GM13976 (cell line): ENCODE measurements around the gene GLYATL1.
A peak's percentile ranks its signal among the peaks of the same experiment; 100 is the strongest.

ENCODE experiments used
- DNase-seq: peaks from one replicate; pipeline ENCODE4 v3.0.0; 2012; ENCODE audit warnings: low spot score
- in situ Hi-C: fragments of 300-500 bp; cut with MboI; formaldehyde crosslinking; loops from one replicate; pipeline ENCODE4 v1.12.0; 2022; ENCODE audit warnings: low sequenced_read_pairs, mixed read lengths, inconsistent platforms; ENCODE audit not compliant: unreplicated experiment
- TF ChIP-seq, protein P1 (sequence below): IDR thresholded peaks from 2 replicates; pipeline ENCODE4 v1.5.1; 2012; ENCODE audit warnings: borderline replicate concordance, mild to moderate bottlenecking; ENCODE audit not compliant: insufficient read depth; ENCODE audit errors: extremely low read depth, missing control alignments, control extremely low read depth

The GLYATL1 gene, protein sequence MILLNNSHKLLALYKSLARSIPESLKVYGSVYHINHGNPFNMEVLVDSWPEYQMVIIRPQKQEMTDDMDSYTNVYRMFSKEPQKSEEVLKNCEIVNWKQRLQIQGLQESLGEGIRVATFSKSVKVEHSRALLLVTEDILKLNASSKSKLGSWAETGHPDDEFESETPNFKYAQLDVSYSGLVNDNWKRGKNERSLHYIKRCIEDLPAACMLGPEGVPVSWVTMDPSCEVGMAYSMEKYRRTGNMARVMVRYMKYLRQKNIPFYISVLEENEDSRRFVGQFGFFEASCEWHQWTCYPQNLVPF

GRCh38 chr11:58939277-58939676 lies at the start of gene GLYATL1:
Gene GLYATL1, plus strand, starts transcription at chr11:58939488. Its CDS starts 7,600 bp downstream, at chr11:58947088.
- no peak for DNase-seq
- in situ Hi-C loops: no loop called here
- TF ChIP-seq, protein P1, sequence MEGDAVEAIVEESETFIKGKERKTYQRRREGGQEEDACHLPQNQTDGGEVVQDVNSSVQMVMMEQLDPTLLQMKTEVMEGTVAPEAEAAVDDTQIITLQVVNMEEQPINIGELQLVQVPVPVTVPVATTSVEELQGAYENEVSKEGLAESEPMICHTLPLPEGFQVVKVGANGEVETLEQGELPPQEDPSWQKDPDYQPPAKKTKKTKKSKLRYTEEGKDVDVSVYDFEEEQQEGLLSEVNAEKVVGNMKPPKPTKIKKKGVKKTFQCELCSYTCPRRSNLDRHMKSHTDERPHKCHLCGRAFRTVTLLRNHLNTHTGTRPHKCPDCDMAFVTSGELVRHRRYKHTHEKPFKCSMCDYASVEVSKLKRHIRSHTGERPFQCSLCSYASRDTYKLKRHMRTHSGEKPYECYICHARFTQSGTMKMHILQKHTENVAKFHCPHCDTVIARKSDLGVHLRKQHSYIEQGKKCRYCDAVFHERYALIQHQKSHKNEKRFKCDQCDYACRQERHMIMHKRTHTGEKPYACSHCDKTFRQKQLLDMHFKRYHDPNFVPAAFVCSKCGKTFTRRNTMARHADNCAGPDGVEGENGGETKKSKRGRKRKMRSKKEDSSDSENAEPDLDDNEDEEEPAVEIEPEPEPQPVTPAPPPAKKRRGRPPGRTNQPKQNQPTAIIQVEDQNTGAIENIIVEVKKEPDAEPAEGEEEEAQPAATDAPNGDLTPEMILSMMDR: no peak

- in situ Hi-C loops: no loop called here
- TF ChIP-seq, protein P1: no peak
These were observed 45.4 kb upstream of the GLYATL1 start for GRCh38 chr11:58893899-58894298.

DNA sequence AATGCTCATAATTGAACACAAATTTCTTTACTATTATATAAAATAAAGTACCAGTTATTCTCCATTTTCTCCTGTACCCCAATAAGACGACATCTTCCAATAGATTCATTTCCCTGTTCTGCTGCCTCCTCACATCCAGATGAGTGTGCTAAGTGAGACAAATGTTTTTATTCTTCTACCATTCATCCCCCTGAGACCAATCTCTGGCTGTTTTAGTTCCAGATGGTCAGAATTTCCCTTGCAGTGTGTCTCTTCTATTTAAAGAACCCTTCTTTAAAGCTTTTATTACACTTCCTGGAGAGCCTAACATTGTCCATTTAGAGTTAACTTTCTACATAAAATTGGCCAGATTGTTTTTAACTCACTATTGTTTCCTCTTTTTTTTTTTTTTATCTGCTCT lies 41.2 kb upstream of the GLYATL1 start:
- in situ Hi-C loops: no loop called here
- no peak for DNase-seq
- TF ChIP-seq, protein P1: no peak

More at GRCh38 chr11:58893899-58894298, 45.4 kb upstream of the GLYATL1 start:
- DNase-seq: no peak

GRCh38 chr11:58900479-58901420 lies 38.5 kb upstream of the GLYATL1 start:
- DNase-seq: peak; percentile 66
- in situ Hi-C loops: no loop called here
- TF ChIP-seq, protein P1: peak; percentile 71

GRCh38 chr11:58902881-58903280 lies 36.4 kb upstream of the GLYATL1 start:
- in situ Hi-C loops: no loop called here
- DNase-seq: no peak
- TF ChIP-seq, protein P1: no peak

DNA sequence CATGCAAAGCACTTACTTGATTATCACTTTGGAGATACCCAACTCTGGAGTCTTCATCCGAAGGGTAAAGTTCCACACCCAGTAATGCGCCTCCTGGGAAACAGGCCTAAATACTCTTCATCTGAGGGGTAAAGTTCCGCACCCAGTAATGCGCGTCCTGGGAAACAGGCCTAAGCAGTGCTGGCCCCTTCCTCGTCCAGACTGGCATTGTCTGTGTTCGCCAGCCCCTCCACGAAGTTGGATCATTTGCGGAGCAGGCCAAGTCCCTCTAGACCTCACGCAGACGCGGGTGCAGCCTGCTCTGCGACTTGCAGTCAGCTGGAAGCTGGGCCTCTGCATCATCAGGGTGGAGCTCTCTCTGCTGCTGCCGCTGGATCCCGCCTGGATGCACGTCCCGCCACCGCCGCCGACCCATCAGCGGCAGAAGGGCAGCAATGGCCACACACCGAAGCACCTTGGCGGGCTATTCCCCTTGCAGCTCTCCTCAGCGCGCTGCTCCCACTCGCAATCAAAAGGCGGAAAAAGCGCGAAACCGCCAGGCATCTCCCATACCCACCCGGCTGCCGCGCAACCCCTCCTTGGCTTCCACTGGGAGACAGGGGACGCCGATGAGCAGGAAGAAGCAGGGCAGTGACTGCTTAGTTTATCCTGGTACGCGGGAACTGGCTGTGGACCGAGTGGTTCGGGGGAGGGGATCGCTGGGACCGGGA lies 34.1 kb upstream of the GLYATL1 start:
- peak; percentile 27 for DNase-seq
- TF ChIP-seq, protein P1: no peak
- in situ Hi-C loops: no loop called here
